OCI-LY7 (cell line): Measurements from ENCODE around the gene TELO2. TPM values are rescaled to one million over a fixed set of nuclear protein-coding genes. Genes with fewer than 3 reads are reported as not detected.

Experiments
- BruUV-seq: library from RNA; stranded (reverse); fragments of 400-500 nt; replicated peaks from 2 replicates; lab custom pipeline; 2021; lab: Mats Ljungman, UMichigan
- CTCF ChIA-PET: fragments of 300-600 bp; sonication (Branson Sonifier 250); formaldehyde crosslinking; loops from one replicate; lab custom pipeline; 2022; ENCODE audit warnings: antibody characterized with exemption; ENCODE audit not compliant: unreplicated experiment; lab: Charles Lee
- POLR2A ChIA-PET: fragments of 300-600 bp; sonication (Branson Sonifier 250); formaldehyde crosslinking; loops from one replicate; lab custom pipeline; 2022; ENCODE audit warnings: antibody characterized with exemption; lab: Charles Lee
- DNase-seq: peaks from one replicate; pipeline ENCODE4 v3.0.0-alpha.2; 2015; ENCODE audit warnings: low spot score
- H2AFZ ChIP-seq: fragments of 200-600 bp; sonication (generic), shearing (Covaris generic); 2 replicates; pipeline ENCODE4 v1.6.1; 2014; ENCODE audit warnings: mild to moderate bottlenecking, antibody characterized with exemption, low read length, moderate library complexity
- H3K27ac ChIP-seq: fragments of 200-600 bp; sonication (generic); 2 replicates; pipeline ENCODE4 v1.5.1; 2014; ENCODE audit warnings: mixed run types, low read depth, mild to moderate bottlenecking, moderate library complexity, low read length, inconsistent platforms; ENCODE audit not compliant: poor library complexity, severe bottlenecking
- H3K36me3 ChIP-seq: fragments of 200-600 bp; sonication (generic); 2 replicates; pipeline ENCODE4 v1.6.1; 2014; ENCODE audit warnings: mild to moderate bottlenecking, antibody characterized with exemption, low read length, moderate library complexity, mixed read lengths; ENCODE audit not compliant: insufficient read depth
- H3K4me1 ChIP-seq: fragments of 200-600 bp; sonication (generic); 2 replicates; pipeline ENCODE4 v1.5.1; 2014; ENCODE audit warnings: mild to moderate bottlenecking, low read length; ENCODE audit not compliant: insufficient read depth, poor library complexity, severe bottlenecking
- H3K4me2 ChIP-seq: fragments of 200-600 bp; sonication (generic); 2 replicates; pipeline ENCODE4 v1.6.1; 2014; ENCODE audit warnings: mild to moderate bottlenecking, low read length
- H3K4me3 ChIP-seq: fragments of 200-600 bp; sonication (generic); 2 replicates; pipeline ENCODE4 v1.5.1; 2014; ENCODE audit warnings: mild to moderate bottlenecking, low read depth, low read length; ENCODE audit not compliant: poor library complexity, severe bottlenecking
- H3K79me2 ChIP-seq: fragments of 200-600 bp; sonication (generic); 2 replicates; pipeline ENCODE4 v1.6.1; 2016; ENCODE audit warnings: low read depth, mild to moderate bottlenecking, low read length, moderate library complexity, mixed read lengths; ENCODE audit not compliant: insufficient read depth
- H3K9me2 ChIP-seq: fragments of 200-600 bp; sonication (generic); 2 replicates; pipeline ENCODE4 v1.6.1; 2016; ENCODE audit warnings: mild to moderate bottlenecking, low read length, mixed read lengths; ENCODE audit not compliant: insufficient read depth
- H3K9me3 ChIP-seq: fragments of 200-600 bp; sonication (generic); 2 replicates; pipeline ENCODE4 v1.6.1; 2014; ENCODE audit warnings: mild to moderate bottlenecking, mixed run types, low read length, mixed read lengths
- H4K20me1 ChIP-seq: fragments of 200-600 bp; sonication (generic); 2 replicates; pipeline ENCODE4 v1.6.1; 2014; ENCODE audit warnings: mild to moderate bottlenecking, antibody characterized with exemption, low read length, moderate library complexity, mixed read lengths; ENCODE audit not compliant: insufficient read depth
- EZH2phosphoT487 ChIP-seq: fragments of 200-600 bp; sonication (generic); IDR thresholded peaks from 2 replicates; pipeline ENCODE4 v1.6.1; 2018; ENCODE audit warnings: low read depth, borderline replicate concordance, mild to moderate bottlenecking, mixed run types, antibody characterized with exemption, low read length, moderate library complexity, mixed read lengths
- intact Hi-C: fragments of 100-400 bp; cut with micrococcal nuclease; formaldehyde crosslinking; loops from one replicate; pipeline ENCODE4 v1.10.0; 2022; ENCODE audit not compliant: unreplicated experiment
- total RNA-seq, 2 experiments: library from RNA; depleted of rRNA in 1 of 2; stranded (reverse); fragments of >200 nt in 1 of 2; shearing (Covaris generic) in 1 of 2; gene quantifications; 2 replicates each; pipeline ENCODE4 v1.2.3, GENCODE V29; 2014 to 2022
- TF ChIP-seq, protein P1 (sequence below): fragments of 200-600 bp; sonication (generic); conservative IDR thresholded peaks from 2 replicates; pipeline ENCODE4 v1.5.1; 2014; ENCODE audit warnings: mild to moderate bottlenecking, antibody characterized with exemption, low read length, moderate library complexity, mixed read lengths

TELO2 gene
- total RNA-seq, 2 experiments from 2014 or later = 58.2 to 70.1 TPM

DNA sequence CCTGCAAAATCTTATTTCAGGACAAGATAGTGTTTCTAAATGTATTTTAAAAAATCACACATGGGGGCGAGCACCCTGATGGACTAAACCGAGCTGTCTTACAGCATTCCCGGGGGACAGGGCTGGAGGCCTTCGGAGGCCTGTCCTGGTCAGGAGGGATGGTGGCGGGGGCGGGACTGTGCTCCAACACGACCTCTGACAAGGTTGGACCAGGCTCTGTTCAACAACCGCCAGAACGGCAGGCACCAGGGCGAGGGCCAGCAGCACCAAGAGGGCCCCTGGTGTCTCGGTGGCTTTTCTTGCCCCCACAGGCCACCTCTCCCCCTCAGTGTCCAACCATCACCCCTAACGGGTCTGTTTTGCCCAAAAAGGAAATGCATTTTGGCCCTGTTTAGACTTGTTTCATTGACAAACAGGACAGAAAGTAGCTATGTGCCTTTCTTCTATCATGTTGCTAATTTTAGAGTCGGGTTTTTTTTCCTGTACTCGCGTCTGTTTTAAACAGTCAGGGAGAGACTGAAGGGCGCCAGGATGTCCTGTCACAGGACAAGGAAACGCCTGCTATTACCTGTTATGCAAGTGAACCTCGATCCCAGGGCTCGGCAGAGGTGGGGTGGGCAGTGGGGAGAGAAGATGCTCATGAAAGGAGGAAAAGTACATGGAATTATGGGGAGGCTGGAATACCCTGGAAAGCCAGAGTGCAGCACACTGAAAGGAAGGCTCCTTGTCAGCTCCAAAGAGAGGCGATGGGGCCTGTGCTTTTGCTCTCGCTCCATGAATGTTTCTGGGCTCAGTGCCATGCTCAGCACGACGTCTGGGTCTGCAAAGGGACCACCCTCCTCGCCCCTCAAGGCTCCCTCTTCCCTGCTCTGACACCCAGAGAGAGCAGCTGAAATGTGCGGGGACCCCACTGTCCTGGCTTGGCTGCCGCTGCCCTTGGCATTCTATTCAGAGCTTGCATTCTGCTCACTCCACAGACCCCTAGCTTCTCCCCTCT is 52.2 kb downstream of the TELO2 start:
- Histone ChIP-seq H4K20me1 (no peaks in the 10 kb centered on the region), H3K79me2 (no peaks in the 10 kb centered on the region), H3K9me3 (no peaks in the 10 kb centered on the region), H3K27ac (no peak overlapping the region), H2AFZ (no peak overlapping the region), H3K4me1 (no peaks in the 10 kb centered on the region), H3K36me3 (no peaks in the 10 kb centered on the region), H3K4me2 (no peak overlapping the region), H3K4me3 (no peak overlapping the region), H3K9me2 (no peaks in the 10 kb centered on the region)
- intact Hi-C loops = no loop called here
- no TSS peak for BruUV-seq
- ChIA-PET CTCF (no interaction called here), POLR2A (interaction anchor here (1.0 kb wide), 1 partner anchor 123 kb away, joined by 3 read pairs; no protein-coding TSS in a partner anchor)
- TF ChIP-seq, protein P1, sequence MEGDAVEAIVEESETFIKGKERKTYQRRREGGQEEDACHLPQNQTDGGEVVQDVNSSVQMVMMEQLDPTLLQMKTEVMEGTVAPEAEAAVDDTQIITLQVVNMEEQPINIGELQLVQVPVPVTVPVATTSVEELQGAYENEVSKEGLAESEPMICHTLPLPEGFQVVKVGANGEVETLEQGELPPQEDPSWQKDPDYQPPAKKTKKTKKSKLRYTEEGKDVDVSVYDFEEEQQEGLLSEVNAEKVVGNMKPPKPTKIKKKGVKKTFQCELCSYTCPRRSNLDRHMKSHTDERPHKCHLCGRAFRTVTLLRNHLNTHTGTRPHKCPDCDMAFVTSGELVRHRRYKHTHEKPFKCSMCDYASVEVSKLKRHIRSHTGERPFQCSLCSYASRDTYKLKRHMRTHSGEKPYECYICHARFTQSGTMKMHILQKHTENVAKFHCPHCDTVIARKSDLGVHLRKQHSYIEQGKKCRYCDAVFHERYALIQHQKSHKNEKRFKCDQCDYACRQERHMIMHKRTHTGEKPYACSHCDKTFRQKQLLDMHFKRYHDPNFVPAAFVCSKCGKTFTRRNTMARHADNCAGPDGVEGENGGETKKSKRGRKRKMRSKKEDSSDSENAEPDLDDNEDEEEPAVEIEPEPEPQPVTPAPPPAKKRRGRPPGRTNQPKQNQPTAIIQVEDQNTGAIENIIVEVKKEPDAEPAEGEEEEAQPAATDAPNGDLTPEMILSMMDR = no peak
- TF ChIP-seq EZH2phosphoT487 = no peak
- DNase-seq = no peak

DNA sequence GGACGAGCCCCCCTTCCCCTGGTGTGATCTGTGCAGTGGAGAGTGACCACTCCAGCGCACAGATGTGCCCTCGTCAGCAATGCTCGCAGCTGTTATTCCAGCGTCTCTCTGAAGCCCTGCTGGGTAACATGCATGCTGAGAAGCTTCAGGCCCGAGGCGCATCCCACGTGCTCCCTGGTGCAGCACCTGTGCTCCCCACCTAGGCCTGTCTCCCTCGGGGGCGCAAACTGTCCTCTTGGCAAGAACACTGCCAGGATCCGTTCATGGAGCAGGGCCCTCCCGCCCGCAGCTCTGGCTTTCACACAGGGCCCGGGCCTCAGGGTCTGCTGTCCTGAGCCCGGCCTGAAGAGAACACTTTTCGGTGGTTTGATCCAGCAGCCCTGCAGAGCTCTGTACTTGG is 53.3 kb downstream of the TELO2 start:
- ChIA-PET POLR2A (interaction anchor here (0.6 kb wide), 1 partner anchor 791 kb away, joined by 3 read pairs; no protein-coding TSS in a partner anchor), CTCF (no interaction called here)
- H3K79me2 ChIP-seq = no peaks in the 10 kb centered on the region
- no peaks in the 10 kb centered on the region for H3K9me2 ChIP-seq
- no peak overlapping the region for H2AFZ ChIP-seq
- H3K4me1 ChIP-seq = no peaks in the 10 kb centered on the region
- intact Hi-C loops = no loop called here
- H4K20me1 ChIP-seq = no peaks in the 10 kb centered on the region
- H3K4me3 ChIP-seq = no peak overlapping the region
- DNase-seq = no peak
- H3K4me2 ChIP-seq = no peak overlapping the region
- no peaks in the 10 kb centered on the region for H3K9me3 ChIP-seq
- BruUV-seq = no TSS peak
- no peak overlapping the region for H3K27ac ChIP-seq
- TF ChIP-seq, protein P1 = no peak
- no peak for TF ChIP-seq EZH2phosphoT487
- H3K36me3 ChIP-seq = no peaks in the 10 kb centered on the region

DNA sequence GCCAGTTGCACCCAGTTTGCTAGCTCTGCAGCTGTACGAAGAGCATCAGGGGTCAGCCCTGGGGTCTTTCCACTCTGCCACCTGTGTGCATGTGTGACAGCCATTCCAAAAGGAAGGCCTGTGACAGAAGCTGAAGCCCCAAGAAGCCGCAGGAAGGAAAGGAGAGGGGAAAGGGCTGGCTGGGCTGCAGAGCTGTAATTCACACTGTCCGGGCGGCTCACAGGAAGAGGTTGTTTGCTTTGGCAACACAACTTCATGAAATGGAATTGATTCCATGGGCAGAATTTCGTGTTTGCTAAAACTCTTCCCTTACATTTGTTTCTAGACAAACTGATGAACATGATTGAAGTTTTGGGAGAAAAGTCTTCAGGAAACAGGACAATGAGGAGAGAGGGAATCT is 55.1 kb downstream of the TELO2 start:
- Histone ChIP-seq H3K79me2 (no peaks in the 10 kb centered on the region), H3K9me3 (no peaks in the 10 kb centered on the region), H3K4me1 (no peaks in the 10 kb centered on the region), H3K9me2 (no peaks in the 10 kb centered on the region), H3K36me3 (no peaks in the 10 kb centered on the region), H3K4me2 (no peak overlapping the region), H3K4me3 (no peak overlapping the region), H4K20me1 (no peaks in the 10 kb centered on the region), H3K27ac (no peak overlapping the region), H2AFZ (no peak overlapping the region)
- TF ChIP-seq, protein P1 = no peak
- no peak for TF ChIP-seq EZH2phosphoT487
- ChIA-PET POLR2A (no interaction called here), CTCF (no interaction called here)
- DNase-seq = no peak
- no TSS peak for BruUV-seq
- intact Hi-C loops = no loop called here
